Body of pancreas (tissue), 4 donors: ENCODE results near the gene UTRN. TPM values are rescaled to one million over a fixed set of nuclear protein-coding genes. Genes with fewer than 3 reads are reported as not detected.
A peak's percentile ranks its signal among the peaks of the same experiment; 100 is the strongest.

Source experiments
- ATAC-seq: fragments of 150-250 bp; one replicate; pipeline ENCODE4 v1.9.1; 2016
- DNase-seq, 4 donors: peaks; one replicate each; pipeline ENCODE4 v3.0.0-alpha.2; 2019
- H3K27ac ChIP-seq, 4 donors: fragments of 200-600 bp; sonication (generic); 1 replicate in 3 of 4; 2 replicates in 1 of 4; pipeline versions ENCODE4 v1.5.1 to v1.6.1; 2016 to 2019; ENCODE audit warnings: mild to moderate bottlenecking in 1 of 4, mixed read lengths in 1 of 4, moderate library complexity in 1 of 4
- H3K27me3 ChIP-seq, 2 donors: fragments of 200-600 bp; sonication (generic); one replicate each; pipeline ENCODE4 v1.6.0; 2016; ENCODE audit warnings: mild to moderate bottlenecking in 1 of 2
- H3K36me3 ChIP-seq, 2 donors: fragments of 200-600 bp; sonication (generic); replicated peaks in 1 of 2; 2 replicates each; pipeline ENCODE4 v1.5.1; 2016; ENCODE audit warnings: low read depth in 2 of 2; ENCODE audit not compliant: insufficient read depth in 1 of 2
- H3K4me1 ChIP-seq: fragments of 200-600 bp; sonication (generic); one replicate; pipeline ENCODE4 v1.6.0; 2016
- H3K4me3 ChIP-seq, 2 donors: fragments of 200-600 bp; sonication (generic); 1 replicate in 1 of 2; 2 replicates in 1 of 2; pipeline ENCODE4 v1.5.1; 2016 to 2019
- H3K9me3 ChIP-seq, 3 donors: fragments of 200-600 bp; sonication (generic); 1 replicate in 2 of 3; 2 replicates in 1 of 3; pipeline ENCODE4 v1.5.1; 2016
- POLR2A ChIP-seq, 3 donors: fragments of 450-650 bp; IDR thresholded peaks; one replicate each; pipeline ENCODE4 v1.6.1; 2016; ENCODE audit warnings: antibody characterized with exemption in 3 of 3, mild to moderate bottlenecking in 2 of 3
- WGBS, 2 donors: methylation state at CpG; one replicate each; pipeline ENCODE4 v1.1.5; 2017; 5-methylcytosine and 5-hydroxymethylcytosine counted together
- intact Hi-C: fragments of 100-400 bp; cut with DNase I; formaldehyde crosslinking; loops from one replicate; pipeline ENCODE4 v1.15.1; 2023
- total RNA-seq, 2 donors: library from RNA; depleted of rRNA; stranded (reverse); fragments of >200 nt; gene quantifications; one replicate each; pipeline ENCODE4 v1.1.0, GENCODE V29; 2016
- TF ChIP-seq, protein P1 (sequence below), 7 experiments: fragments of 450-650 bp in 4 of 7; fragments of 200-600 bp in 3 of 7; sonication (generic) in 3 of 7; IDR thresholded peaks; one replicate each; pipeline ENCODE4 v1.5.1; 2016 to 2019; ENCODE audit warnings: antibody characterized with exemption in 7 of 7

UTRN gene
- total RNA-seq, 2 donors from 2014 or later, result 112 to 133 TPM

DNA sequence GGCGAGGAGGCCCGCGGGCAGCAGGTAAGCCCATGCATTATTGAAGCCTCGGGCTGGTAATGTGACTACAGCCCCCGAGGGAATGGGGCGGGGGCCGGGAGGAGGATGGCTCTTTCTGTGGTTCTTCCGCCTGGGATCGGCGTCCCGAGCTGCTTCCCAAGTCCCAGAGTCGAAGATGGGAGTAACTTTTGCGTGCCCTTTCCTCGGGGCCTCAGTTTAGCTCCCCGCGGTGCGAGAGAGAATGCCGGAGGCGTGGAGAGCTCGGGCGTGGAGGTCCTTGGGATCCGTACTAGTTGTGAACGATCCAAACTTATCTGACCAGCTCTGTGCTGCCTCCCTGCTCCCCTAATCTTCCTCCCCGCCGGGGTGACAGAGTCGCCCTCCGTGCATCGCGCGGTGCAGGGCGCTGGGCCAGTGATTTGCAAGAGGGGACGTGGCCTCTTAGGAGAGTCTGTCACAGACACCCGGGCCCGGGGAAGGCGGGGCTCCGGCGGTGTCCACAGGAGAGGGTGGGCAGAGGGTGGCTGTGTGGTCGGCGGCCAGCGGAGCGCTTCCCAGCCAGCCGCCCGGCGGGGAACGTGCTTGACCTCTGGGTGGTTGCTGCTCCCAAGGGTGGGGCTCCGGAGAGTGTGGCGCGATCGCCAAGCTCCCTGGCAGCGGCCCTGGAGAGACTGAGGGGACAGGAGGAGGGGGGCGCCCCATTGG is 815 bp downstream of the UTRN start:
- H3K27ac ChIP-seq, result peak overlapping the region; percentile 84 to 99 (median 92)
- 0% methylated on average over 21 to 50 of the region's 51 CpGs for WGBS, 2 donors
- intact Hi-C loops, result no loop called here

DNA sequence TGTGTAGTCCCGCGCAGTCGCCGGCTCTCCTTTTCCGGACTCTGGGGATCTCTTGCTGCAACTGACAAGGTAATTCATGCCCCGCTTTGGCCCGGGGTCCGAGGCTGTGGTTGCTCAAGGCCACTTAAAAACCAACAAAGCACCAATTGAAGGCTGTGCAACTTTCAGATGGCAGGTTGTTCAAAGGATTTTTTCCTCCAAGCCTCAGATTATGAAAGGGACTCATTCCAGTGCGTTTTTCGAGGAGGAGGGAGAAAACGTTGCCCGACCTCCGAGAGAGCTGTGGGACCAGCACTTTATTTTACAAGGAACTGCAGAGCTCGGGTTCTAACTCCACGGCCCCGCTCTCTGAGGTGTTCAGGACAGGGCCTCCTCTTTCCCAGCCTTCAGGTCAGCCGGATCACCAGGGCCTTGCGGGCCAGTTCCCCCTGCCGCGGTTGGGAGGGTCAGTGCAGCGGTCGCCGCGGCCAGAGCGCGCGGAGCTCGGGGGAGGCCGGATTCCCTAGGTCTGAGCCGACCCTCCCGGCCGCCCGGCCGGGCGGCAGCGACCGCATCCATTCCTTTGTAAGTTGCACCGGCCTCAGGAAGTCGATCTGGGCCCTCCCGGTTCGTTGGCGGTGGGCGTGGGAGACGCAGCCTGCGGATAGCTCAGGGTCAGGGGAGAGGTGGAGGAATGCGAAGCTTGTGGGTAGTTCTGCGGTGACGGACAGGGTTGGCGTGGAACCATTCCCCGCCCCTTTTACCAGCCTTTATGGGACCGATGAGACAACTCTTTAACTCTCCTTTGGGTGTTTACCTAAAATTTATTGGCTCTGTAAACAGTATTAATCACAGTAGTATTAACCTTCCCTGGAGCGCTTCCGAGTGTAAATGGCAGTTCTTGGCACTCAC is 1.6 kb downstream of the UTRN start:
- H3K4me3 ChIP-seq, result peak overlapping the region; percentile 33 to 76
- peak; percentile 49 to 72 (median 69) for TF ChIP-seq POLR2A (IDR thresholded peaks at IDR 0.05)
- TF ChIP-seq, protein P1, sequence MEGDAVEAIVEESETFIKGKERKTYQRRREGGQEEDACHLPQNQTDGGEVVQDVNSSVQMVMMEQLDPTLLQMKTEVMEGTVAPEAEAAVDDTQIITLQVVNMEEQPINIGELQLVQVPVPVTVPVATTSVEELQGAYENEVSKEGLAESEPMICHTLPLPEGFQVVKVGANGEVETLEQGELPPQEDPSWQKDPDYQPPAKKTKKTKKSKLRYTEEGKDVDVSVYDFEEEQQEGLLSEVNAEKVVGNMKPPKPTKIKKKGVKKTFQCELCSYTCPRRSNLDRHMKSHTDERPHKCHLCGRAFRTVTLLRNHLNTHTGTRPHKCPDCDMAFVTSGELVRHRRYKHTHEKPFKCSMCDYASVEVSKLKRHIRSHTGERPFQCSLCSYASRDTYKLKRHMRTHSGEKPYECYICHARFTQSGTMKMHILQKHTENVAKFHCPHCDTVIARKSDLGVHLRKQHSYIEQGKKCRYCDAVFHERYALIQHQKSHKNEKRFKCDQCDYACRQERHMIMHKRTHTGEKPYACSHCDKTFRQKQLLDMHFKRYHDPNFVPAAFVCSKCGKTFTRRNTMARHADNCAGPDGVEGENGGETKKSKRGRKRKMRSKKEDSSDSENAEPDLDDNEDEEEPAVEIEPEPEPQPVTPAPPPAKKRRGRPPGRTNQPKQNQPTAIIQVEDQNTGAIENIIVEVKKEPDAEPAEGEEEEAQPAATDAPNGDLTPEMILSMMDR (IDR thresholded peaks at IDR 0.05), result peak in 1 of 7 experiments; percentile 8
- H3K27me3 ChIP-seq, result no peaks in the 10 kb centered on the region
- peak overlapping the region; percentile 84 to 99 (median 92) for H3K27ac ChIP-seq
- DNase-seq (peak; percentile 88 to 93 (median 90)), ATAC-seq (peak; percentile 74)
- H3K9me3 ChIP-seq, result no peaks in the 10 kb centered on the region
- peaks cover 22% of the 10 kb centered on the region for H3K4me1 ChIP-seq
- 0 to 1% methylated on average over 31 to 53 of the region's 53 CpGs for WGBS, 2 donors
- peaks cover 0 to 2% of the 10 kb centered on the region in 2 donors for H3K36me3 ChIP-seq
- intact Hi-C loops, result no loop called here

More for the DNA sequence above, 815 bp downstream of the UTRN start:
- Histone ChIP-seq H3K4me1 (peaks cover 22% of the 10 kb centered on the region), H3K9me3 (no peaks in the 10 kb centered on the region), H3K36me3 (peaks cover 0 to 2% of the 10 kb centered on the region in 2 donors), H3K27me3 (no peaks in the 10 kb centered on the region), H3K4me3 (peak overlapping the region; percentile 33 to 76)
- ATAC-seq (peak; percentile 40), DNase-seq (peak; percentile 69 to 79 (median 74))
- TF ChIP-seq, protein P1 (IDR thresholded peaks at IDR 0.05), result peak in 1 of 7 experiments; percentile 3
- peak in 2 of 3 donors; percentile 38 to 41 for TF ChIP-seq POLR2A (IDR thresholded peaks at IDR 0.05)

DNA sequence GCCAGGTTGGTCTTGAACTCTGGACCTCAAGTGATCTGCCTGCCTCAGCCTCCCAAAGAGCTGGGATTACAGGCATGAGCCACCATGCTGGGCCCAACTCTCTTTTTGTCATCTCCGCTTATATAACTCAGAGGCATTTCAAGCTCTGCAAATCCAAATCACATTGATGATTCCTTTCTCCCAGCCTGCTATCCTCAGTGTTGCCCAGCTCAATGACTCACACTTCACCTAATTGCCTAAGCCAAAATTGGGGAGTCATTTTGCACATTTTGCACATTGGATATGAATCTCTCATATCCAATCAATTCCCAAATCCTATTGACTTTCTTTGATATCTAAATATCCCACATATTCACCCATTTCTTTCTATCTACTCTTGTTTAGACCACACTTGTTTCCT is 3.9 kb downstream of the UTRN start:
- intact Hi-C loops, result no loop called here
- WGBS, 2 donors, result 100% methylated on average over 1 of the region's 1 CpG
- ATAC-seq, result no peak
- no peaks in the 10 kb centered on the region for H3K27me3 ChIP-seq
- H3K27ac ChIP-seq, result no peak overlapping the region
- no peak for DNase-seq
- TF ChIP-seq POLR2A (IDR thresholded peaks at IDR 0.05), result no peak
- TF ChIP-seq, protein P1 (IDR thresholded peaks at IDR 0.05), result no peak
- no peaks in the 10 kb centered on the region for H3K9me3 ChIP-seq
- H3K4me1 ChIP-seq, result peaks cover 18% of the 10 kb centered on the region
- no peak overlapping the region for H3K4me3 ChIP-seq
- peaks cover 0 to 2% of the 10 kb centered on the region in 2 donors for H3K36me3 ChIP-seq

DNA sequence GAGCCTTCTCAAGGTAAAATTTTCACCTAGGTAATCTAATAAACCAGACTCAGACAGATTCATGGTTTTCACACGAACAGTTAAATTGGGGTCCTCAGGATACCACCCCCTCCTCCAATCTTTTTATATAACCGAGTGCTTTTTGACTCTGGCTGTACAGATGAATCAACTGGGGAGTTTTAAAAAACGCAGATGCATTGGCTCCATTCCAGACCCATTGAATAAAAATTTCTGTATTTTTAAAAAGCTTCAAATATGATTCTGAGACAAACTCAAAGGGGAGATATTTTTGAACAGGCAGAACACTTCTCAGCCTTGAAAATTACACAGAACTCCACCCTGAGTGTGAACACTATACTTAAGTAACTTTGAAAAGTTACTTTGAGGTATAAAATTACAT is 7.2 kb downstream of the UTRN start:
- intact Hi-C loops, result no loop called here
- Histone ChIP-seq H3K36me3 (peaks cover 0 to 2% of the 10 kb centered on the region in 2 donors), H3K27ac (peak overlapping the region in 1 of 4 donors; percentile 13), H3K27me3 (no peaks in the 10 kb centered on the region), H3K9me3 (no peaks in the 10 kb centered on the region), H3K4me1 (peaks cover 41% of the 10 kb centered on the region), H3K4me3 (no peak overlapping the region)
- no peak for DNase-seq
- WGBS, 2 donors, result 53 to 59% methylated on average over 3 of the region's 3 CpGs
- TF ChIP-seq POLR2A (IDR thresholded peaks at IDR 0.05), result no peak
- TF ChIP-seq, protein P1 (IDR thresholded peaks at IDR 0.05), result no peak
- no peak for ATAC-seq
